ENCODE results near the gene SIAH2.

The SIAH2 gene

GRCh38 chr3:150773616-150774192 lies 10.7 kb upstream of the SIAH2 start:
- DNase-seq: no peak

GRCh38 chr3:150771600-150771999 lies 8.6 kb upstream of the SIAH2 start:
- peak; percentile 62 for DNase-seq

GRCh38 chr3:150770681-150771080 lies 7.7 kb upstream of the SIAH2 start:
- DNase-seq: no peak

GRCh38 chr3:150766742-150767141 lies 3.8 kb upstream of the SIAH2 start:
- no peak for DNase-seq

GRCh38 chr3:150765949-150766720 lies 3.2 kb upstream of the SIAH2 start:
- DNase-seq: no peak

- DNase-seq: no peak
Measured at GRCh38 chr3:150764967-150765366, 2.0 kb upstream of the SIAH2 start.

- DNase-seq: no peak
Measured at GRCh38 chr3:150764566-150764965, 1.6 kb upstream of the SIAH2 start.

- peak; percentile 26 for DNase-seq
Measured at GRCh38 chr3:150763841-150764483, 993 bp upstream of the SIAH2 start.

- peak; percentile 27 for DNase-seq
Measured at GRCh38 chr3:150762662-150763121, 277 bp downstream of the SIAH2 start.

- DNase-seq: peak; percentile 24
Measured at GRCh38 chr3:150761831-150762661, 923 bp downstream of the SIAH2 start.

- no peak for DNase-seq
Measured at GRCh38 chr3:150760431-150761200, 2.4 kb downstream of the SIAH2 start.

- DNase-seq: no peak
Measured at GRCh38 chr3:150759947-150760346, 3.0 kb downstream of the SIAH2 start.

- DNase-seq: no peak
Measured at GRCh38 chr3:150759319-150759718, 3.6 kb downstream of the SIAH2 start.

GRCh38 chr3:150757768-150758167 lies 5.2 kb downstream of the SIAH2 start:
- DNase-seq: no peak

- no peak for DNase-seq
Measured at GRCh38 chr3:150757364-150757763, 5.6 kb downstream of the SIAH2 start.

- DNase-seq: no peak
Measured at GRCh38 chr3:150756491-150757059, 6.4 kb downstream of the SIAH2 start.

- DNase-seq: no peak
Measured at GRCh38 chr3:150755902-150756301, 7.1 kb downstream of the SIAH2 start.

GRCh38 chr3:150754896-150755295 lies 8.1 kb downstream of the SIAH2 start:
- no peak for DNase-seq

- DNase-seq: no peak
Measured at GRCh38 chr3:150751781-150752263, 11.1 kb downstream of the SIAH2 start.

- no peak for DNase-seq
Measured at GRCh38 chr3:150749255-150749654, 13.7 kb downstream of the SIAH2 start.

- DNase-seq: no peak
Measured at GRCh38 chr3:150748684-150749047, 14.3 kb downstream of the SIAH2 start.
